GM21619 (cell line): ENCODE results near the gene SLC38A3.
"Not testable (repeated sequence)": the region's sequence is repeated elsewhere in the genome, so short reads cannot be mapped to it uniquely, and the experiment has no call there.

Source experiments
- ATAC-seq: cut with Tn5 transposase; IDR thresholded peaks from one replicate; pipeline ENCODE4 v1.9.1; 2021; ENCODE audit not compliant: unreplicated experiment

SLC38A3 gene

GRCh38 chr3:50210176-50210509 lies 5.1 kb downstream of the SLC38A3 start:
- no peak for ATAC-seq

DNA sequence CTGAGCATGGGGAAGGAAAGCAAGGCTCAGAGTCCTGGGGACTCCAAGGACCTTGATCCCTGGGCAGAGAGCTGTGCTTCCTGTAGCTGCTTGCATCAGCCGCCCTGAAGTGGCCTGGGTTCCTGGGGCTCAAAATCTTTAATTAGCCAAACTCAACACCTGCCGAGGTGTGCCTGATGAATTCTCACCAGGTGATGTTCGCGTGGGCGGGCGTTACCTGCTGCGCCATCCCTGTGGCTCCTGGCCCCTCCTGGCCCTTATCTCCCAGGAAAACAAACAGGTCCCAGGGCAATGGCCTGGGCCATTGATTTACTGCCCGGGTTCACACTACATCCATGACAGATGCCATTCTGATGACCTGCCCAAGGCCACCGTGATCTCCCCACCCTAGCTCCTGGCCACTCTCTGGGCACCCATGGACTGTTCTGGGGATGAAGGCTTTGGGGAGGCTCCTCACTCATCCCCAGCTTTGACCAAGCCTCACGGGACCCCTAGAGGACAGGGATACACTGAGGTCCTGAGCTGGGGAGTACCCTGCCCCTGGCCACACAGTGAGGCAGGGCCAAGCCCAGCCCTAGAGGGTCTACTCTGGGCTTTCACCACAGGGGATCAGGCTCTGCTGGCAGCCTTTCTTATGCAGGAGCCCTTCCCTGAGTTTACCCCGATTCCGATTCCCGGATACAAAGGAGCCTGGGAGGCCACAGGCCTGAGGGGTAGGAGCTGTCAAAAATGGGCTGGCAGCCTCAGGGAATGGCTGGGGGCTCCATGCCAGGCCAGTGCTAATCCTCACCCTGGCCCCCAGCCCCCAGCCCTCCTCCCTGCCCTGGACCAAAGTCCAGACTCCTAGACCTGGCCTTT lies 5.7 kb downstream of the SLC38A3 start:
- no peak for ATAC-seq

- ATAC-seq: not testable (repeated sequence)
Observed at GRCh38 chr3:50211368-50211717, 6.3 kb downstream of the SLC38A3 start.

DNA sequence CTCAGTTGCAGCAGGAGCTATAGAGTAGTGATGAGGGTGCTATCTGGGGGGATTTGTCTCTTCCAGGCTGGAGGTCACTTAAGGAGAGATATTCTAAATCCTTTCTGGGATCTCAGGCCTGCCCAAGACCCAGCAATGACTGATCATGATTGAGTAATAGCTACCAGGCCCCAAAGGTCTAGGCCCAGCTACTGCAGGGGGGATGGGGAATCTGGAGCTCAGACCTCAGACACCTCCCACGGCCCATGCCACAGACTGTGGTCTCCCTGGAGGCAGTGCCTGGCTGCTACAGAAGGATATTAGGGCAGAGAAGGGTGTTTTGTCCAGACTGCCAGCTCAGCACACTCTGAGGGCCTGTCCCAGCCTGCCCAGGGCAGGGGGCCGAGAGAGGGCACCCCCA lies 6.9 kb downstream of the SLC38A3 start:
- no peak for ATAC-seq

DNA sequence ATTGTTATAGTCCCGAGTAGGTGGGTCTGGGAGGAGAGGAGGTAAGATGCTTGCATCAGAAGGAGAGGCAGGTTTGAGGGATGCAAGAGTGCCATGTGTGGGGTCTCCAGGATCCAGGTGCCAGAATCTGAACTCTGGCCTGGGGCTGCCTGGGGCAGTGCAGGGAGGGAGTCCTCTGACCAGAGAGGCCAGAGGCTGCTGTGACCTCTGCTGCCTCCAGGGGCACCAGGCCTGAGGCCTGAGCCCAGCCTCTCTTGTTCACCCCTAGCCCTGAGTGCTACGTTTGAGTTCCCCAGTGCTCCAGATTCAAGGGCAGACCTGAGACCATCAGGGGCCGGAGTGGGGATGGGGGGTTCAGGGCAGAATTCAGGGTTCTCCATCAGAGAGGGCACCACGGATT lies 7.4 kb downstream of the SLC38A3 start:
- no peak for ATAC-seq

- no peak for ATAC-seq
Observed at GRCh38 chr3:50212971-50213370, 7.9 kb downstream of the SLC38A3 start.

DNA sequence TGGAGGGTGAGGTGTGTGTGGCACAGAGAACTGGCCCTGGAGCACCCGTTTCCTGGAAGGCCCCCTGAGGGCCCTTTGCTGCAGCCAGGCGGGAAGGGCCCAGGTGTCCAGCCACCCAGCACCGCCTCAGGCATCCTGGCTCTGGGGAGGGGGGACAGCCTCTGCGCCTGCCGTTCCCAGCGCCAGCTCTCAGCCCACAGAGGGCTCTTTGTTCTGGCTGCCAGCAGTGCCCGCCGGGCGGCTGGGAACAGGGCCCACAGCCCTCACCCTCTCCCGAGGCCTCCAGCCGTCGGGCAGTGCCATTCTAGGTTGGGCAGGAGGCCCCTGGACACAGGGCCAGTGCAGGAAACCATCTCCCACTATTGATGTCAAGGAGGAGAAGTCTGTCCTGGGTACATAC lies 8.3 kb downstream of the SLC38A3 start:
- no peak for ATAC-seq

DNA sequence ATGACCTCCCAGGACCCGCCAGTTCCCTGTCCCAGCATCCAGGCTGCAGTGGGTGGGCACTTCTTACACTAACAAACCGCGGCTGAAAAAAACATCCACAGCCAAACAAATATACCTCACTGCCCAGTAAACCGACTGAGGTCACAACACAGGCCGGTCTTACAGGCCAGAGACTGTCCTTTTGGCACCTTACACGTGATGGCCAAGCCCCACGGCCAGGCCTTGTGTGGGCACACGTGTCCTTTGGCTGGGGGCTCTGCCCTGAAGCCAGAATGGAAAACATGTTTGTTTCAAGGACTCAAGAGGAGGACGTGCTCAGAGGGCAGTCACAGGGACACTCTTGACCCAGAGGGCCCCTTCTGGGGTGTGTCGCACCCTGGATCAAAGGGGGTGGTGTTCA lies 9.8 kb downstream of the SLC38A3 start:
- ATAC-seq: no peak

DNA sequence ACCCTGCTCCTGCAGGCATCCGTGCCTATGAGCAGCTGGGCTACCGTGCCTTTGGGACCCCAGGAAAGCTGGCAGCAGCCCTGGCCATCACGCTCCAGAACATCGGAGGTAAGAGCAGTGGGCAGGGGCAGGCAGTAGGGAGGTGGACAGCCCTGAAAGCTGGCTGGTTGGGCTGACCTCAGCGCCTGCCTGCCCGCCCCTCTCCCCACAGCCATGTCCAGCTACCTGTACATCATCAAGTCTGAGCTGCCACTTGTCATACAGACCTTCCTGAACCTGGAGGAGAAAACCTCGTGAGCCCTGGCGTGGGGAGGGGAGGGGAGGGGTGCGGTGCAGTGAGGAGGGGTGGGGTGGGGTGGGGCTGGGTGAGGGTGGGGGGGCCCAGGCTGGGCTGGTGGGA lies 10.5 kb downstream of the SLC38A3 start:
- no peak for ATAC-seq

DNA sequence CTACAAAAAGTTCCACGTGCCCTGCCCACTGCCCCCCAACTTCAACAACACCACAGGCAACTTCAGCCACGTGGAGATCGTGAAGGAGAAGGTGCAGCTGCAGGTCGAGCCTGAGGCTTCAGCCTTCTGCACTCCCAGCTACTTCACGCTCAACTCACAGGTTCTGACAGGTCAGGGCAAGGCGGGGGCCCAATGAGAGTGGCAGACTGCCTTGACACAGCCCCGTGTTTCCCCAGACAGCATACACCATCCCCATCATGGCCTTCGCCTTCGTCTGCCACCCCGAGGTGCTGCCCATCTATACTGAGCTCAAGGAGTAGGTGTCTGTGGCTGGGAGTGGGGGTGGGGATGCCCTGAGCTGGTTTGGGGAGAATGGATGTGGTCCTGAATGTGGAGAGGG lies 12.6 kb downstream of the SLC38A3 start:
- ATAC-seq: no peak

- no peak for ATAC-seq
Observed at GRCh38 chr3:50218448-50218847, 13.4 kb downstream of the SLC38A3 start.

GRCh38 chr3:50219285-50219684 lies 14.2 kb downstream of the SLC38A3 start:
- no peak for ATAC-seq

- no peak for ATAC-seq
Observed at GRCh38 chr3:50220109-50220508, 15.0 kb downstream of the SLC38A3 start.

DNA sequence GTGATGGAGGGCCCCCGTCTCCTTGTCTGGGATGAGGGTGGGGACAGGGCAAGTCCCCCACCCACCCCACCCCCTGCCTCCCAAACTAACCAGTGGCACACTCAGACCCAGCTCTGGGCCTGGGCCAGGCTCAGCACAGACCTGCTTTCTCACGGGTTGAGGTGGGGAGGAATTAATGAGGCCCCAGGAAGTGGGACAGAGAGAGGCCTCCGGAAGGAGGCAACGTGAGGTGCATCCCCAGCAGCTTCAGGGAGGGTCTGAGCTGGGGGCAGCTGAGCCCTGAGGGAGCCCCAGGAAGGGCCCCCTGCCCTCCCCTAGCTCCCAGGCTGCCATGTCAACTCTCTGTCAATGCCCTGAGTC lies 16.0 kb downstream of the SLC38A3 start:
- no peak for ATAC-seq

DNA sequence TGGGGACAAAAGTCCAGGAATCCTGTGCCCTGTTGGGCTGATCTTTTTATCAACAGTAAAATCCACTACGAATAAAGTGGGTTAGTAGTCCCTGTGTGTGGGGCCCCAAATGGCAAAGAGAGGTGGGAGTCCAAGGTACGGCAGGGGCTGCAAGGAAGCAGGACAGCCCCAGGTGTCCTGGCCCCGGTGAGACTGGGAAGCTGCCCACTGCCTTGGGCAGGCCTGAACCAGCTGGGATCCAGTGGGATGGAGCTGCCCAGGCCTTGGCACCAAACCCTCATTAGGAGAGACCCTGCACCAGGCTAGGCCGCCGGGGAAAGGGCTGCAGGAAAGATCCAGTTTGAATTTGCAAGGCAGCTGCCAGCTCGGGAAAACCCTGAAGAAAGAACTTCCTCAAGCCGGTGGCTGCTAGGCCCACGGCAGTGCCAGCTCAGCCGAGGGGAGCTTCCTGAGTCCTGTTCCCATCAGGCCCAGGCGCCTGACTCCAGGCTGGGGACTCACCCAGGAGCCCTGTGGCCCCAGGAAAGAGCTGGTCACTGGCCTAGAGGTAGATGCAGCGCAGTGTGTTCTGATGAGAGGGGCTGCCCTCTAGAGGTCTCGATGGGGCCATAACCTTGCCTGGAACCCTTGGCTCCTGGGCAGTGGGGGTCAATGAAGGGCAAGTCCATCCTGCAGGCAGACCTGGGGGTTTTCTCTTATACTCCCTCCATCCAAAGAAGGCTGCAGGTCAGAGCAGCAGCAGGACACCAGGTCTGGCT lies 16.5 kb downstream of the SLC38A3 start:
- ATAC-seq: no peak

DNA sequence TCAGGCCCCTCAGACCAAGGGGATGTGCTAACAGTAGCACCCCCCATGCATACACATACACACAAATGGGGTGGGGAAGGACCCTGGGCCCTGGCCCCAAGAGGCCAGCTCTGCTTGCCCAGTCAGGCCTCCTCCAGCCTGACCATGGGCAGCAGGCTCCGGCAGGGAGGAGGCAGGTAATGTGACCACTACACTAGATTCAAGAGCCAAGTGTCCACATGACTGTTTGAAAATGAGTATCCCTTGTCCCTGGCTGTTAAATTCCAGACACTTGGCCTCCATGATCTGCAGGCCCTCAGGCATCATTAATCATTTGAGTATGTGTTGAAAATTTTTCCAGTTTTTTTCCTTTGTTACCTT lies 17.1 kb downstream of the SLC38A3 start:
- no peak for ATAC-seq

DNA sequence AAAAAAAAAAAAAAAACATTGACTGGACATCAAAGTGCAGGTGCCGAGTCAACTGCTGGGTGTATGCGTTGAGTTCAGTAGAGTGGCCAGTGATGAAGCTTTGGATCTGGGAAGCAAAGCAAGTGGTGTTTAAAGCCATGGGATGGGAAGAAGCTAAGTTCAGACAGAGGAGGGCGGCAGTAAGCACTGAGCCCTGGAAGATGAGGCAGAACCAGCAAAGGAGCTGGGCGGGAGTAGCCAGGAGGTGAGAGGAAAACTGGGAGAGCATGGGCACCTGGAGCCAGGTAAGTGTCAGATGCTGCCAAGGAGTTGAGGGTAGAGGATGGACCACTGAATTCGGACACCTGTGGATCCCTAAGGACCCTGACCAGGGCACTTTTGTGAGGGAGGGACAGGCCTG lies 19.6 kb downstream of the SLC38A3 start:
- ATAC-seq: no peak

DNA sequence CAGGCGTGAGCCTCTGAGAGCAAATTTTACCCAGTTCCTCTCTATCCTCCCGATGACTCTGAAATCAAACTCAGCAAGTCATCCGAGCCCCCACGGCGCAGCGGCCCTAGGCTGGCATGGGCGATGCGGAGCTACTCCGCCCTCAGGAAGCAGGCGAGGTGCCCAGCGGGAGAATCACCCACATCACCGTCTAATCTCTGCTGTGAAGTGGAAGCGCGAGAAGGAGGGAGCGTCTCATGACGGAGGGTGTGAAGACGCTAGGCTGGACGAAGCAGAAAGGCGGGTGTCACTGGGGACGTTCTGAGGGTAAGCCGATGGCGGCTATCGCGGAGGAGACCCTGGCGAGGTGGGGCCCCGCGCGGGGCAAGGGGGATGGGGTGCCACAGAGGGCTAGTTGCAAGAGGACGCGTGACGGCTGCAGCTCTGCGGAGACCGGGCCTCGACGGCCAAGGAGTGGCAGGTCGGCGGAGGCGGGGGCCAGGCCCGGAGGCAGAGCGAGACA lies 21.9 kb downstream of the SLC38A3 start:
- no peak for ATAC-seq

DNA sequence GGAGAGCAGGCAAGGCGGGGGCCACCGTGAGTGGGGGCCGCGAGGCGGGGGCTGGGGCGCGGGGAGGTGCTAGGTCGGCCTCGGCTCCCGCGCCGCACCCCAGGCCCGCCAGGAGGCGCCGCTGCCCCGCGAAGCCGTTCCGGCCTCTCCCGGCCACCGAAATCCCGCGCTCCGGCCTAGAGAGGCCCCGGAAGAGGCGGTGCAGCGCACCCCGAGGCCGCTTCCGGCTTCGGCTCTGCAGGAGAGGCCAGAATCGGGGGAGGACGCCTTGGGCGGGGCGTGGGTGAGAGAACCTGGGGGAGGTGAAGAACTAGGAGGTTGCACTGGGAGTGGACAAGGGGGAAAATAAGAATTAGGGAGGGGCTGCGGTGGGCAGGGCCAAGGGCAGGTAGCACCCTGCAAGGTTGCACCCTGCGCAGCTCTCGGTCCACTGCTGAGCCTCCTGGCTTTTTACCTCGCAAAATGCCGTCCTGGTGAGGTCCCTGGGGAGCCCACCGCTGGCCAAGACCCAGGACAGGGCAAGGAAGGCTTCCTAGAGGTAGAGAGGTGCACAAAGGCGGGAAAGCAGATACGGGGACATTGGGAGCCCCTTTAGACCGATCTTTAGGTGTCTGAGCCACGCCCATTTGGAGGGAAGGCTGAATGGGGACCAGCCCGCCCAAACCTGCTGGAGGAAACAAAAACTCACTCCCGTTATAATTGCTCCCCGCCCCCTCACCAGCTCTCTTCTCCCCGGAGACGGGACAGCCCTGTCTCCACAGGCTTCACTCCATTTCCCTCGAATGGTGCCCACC lies 22.5 kb downstream of the SLC38A3 start:
- ATAC-seq: peak; percentile 78

- ATAC-seq: not testable (repeated sequence)
Observed at GRCh38 chr3:50228184-50228763, 23.2 kb downstream of the SLC38A3 start.

DNA sequence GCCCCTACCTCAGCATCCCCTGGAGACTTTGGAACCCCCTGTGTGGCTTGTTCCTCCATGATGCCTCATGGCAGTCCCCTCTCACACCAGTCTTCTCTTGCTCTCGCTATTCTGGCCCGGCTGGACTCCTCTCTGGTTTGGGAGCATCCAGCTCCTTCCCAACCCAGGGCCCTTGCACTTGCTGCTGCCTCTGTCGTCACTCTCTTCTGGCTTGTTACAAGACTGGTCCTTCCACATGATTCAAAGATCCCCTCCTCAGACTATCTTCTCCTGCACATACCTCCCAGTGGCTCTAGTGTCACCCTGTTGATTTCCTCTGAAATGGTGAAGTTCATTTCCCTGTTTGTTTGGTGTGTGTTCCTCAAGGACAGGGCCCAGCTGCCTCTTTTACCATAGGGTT lies 24.4 kb downstream of the SLC38A3 start:
- ATAC-seq: no peak
